HG03354 (cell line): Measurements from ENCODE around the gene UTP25.
A peak's percentile ranks its signal among the peaks of the same experiment; 100 is the strongest.

ENCODE experiments used
- ATAC-seq: cut with Tn5 transposase; IDR thresholded peaks from one replicate; pipeline ENCODE4 v1.9.1; 2021; ENCODE audit warnings: mild to moderate bottlenecking; ENCODE audit not compliant: unreplicated experiment, poor library complexity, severe bottlenecking

The UTP25 gene

GRCh38 chr1:209805875-209806760, 21.7 kb upstream of the UTP25 start, which contains the start of gene IRF6:
IRF6 (minus strand) TSS chr1:209806142; CDS start chr1:209801413, 4,729 bp downstream.
- peak; percentile 98 for ATAC-seq

GRCh38 chr1:209807509-209807908, 20.3 kb upstream of the UTP25 start:
- no peak for ATAC-seq

GRCh38 chr1:209808059-209808581, 19.7 kb upstream of the UTP25 start:
- no peak for ATAC-seq

GRCh38 chr1:209809611-209810010, 18.2 kb upstream of the UTP25 start:
- ATAC-seq: no peak

- ATAC-seq: no peak
Measured at GRCh38 chr1:209810783-209811182, 17.0 kb upstream of the UTP25 start.

GRCh38 chr1:209813902-209814301, 13.9 kb upstream of the UTP25 start:
- ATAC-seq: no peak

- ATAC-seq: no peak
Measured at GRCh38 chr1:209815490-209815889, 12.3 kb upstream of the UTP25 start.

- ATAC-seq: no peak
Measured at GRCh38 chr1:209815931-209816341, 11.8 kb upstream of the UTP25 start.

- no peak for ATAC-seq
Measured at GRCh38 chr1:209816923-209817322, 10.8 kb upstream of the UTP25 start.

- ATAC-seq: no peak
Measured at GRCh38 chr1:209817691-209818090, 10.1 kb upstream of the UTP25 start.

GRCh38 chr1:209819058-209819457, 8.7 kb upstream of the UTP25 start:
- no peak for ATAC-seq

GRCh38 chr1:209820986-209821385, 6.8 kb upstream of the UTP25 start:
- ATAC-seq: no peak

GRCh38 chr1:209822706-209823105, 5.1 kb upstream of the UTP25 start:
- no peak for ATAC-seq

GRCh38 chr1:209823143-209824041, 4.4 kb upstream of the UTP25 start:
- peak; percentile 38 for ATAC-seq

GRCh38 chr1:209825591-209826434, 2.0 kb upstream of the UTP25 start:
- no peak for ATAC-seq

GRCh38 chr1:209829716-209830115, 1.9 kb downstream of the UTP25 start:
- ATAC-seq: no peak

- no peak for ATAC-seq
Measured at GRCh38 chr1:209830722-209831121, 3.0 kb downstream of the UTP25 start.

GRCh38 chr1:209831615-209832014, 3.8 kb downstream of the UTP25 start:
- ATAC-seq: no peak

- ATAC-seq: no peak
Measured at GRCh38 chr1:209835782-209836298, 8.1 kb downstream of the UTP25 start.
